Ishikawa (cell line): ENCODE data around the gene NFIX.
A peak's percentile ranks its signal among the peaks of the same experiment; 100 is the strongest.

Experiments used
- CEBPB ChIP-seq: IDR thresholded peaks from 2 replicates; pipeline ENCODE4 v1.6.1; 2012
- CREB1 ChIP-seq: IDR thresholded peaks from 2 replicates; pipeline ENCODE4 v1.6.1; 2012; ENCODE audit warnings: low read depth
- EGR1 ChIP-seq: IDR thresholded peaks from 2 replicates; pipeline ENCODE4 v1.6.1; 2012
- EP300 ChIP-seq: IDR thresholded peaks from 2 replicates; pipeline ENCODE4 v1.6.1; 2012; ENCODE audit warnings: borderline replicate concordance
- FOXM1 ChIP-seq: IDR thresholded peaks from 2 replicates; pipeline ENCODE4 v1.6.1; 2012; ENCODE audit warnings: low read depth, borderline replicate concordance
- NFIC ChIP-seq: IDR thresholded peaks from 2 replicates; pipeline ENCODE4 v1.6.1; 2012
- RAD21 ChIP-seq: IDR thresholded peaks from 2 replicates; pipeline ENCODE4 v1.6.1; 2012; ENCODE audit warnings: low read depth
- TAF1 ChIP-seq: IDR thresholded peaks from 2 replicates; pipeline ENCODE4 v1.6.1; 2012; ENCODE audit warnings: low read depth, mild to moderate bottlenecking
- TCF12 ChIP-seq: IDR thresholded peaks from 2 replicates; pipeline ENCODE4 v1.6.1; 2012; ENCODE audit warnings: low read depth
- TEAD4 ChIP-seq: IDR thresholded peaks from 2 replicates; pipeline ENCODE4 v1.6.1; 2012
- YY1 ChIP-seq: IDR thresholded peaks from 2 replicates; pipeline ENCODE4 v1.6.1; 2012; ENCODE audit warnings: low read depth
- ZBTB7A ChIP-seq: IDR thresholded peaks from 2 replicates; pipeline ENCODE4 v1.6.1; 2012; ENCODE audit warnings: low read depth
- TF ChIP-seq, protein P1 (sequence below): IDR thresholded peaks from 2 replicates; pipeline ENCODE4 v1.6.1; 2012; ENCODE audit warnings: low read depth, mild to moderate bottlenecking
- TF ChIP-seq, protein P2 (sequence below): IDR thresholded peaks from 2 replicates; pipeline ENCODE4 v1.6.1; 2012
- TF ChIP-seq, protein P3 (sequence below): IDR thresholded peaks from 2 replicates; pipeline ENCODE4 v1.6.1; 2012

Gene NFIX

DNA sequence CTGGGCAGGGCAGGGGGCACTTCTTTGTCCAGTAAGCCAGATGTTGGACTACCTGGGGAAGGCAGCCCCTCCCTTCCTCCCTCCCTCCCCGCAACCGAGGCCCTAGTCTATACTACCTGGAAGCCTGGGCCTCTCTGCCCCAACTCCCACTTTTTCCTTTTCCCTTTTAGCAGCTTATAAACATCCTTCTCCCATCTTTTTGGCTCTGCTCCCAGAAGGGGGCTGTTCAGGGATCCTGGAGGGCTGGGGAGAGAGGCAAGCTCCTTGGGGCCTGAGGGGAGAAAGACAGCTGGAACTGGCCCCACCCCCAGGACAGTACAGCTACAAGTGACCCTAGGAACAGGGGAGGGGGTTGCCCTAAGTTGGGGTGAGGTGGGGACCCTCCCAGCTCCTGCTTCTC is 62.5 kb downstream of the NFIX start:
- TF ChIP-seq EGR1 (no peak), TAF1 (no peak), TEAD4 (no peak), RAD21 (no peak), CREB1 (no peak), EP300 (no peak), ZBTB7A (no peak), FOXM1 (no peak), NFIC (no peak), CEBPB (no peak), YY1 (no peak), TCF12 (no peak)
- TF ChIP-seq, protein P1, sequence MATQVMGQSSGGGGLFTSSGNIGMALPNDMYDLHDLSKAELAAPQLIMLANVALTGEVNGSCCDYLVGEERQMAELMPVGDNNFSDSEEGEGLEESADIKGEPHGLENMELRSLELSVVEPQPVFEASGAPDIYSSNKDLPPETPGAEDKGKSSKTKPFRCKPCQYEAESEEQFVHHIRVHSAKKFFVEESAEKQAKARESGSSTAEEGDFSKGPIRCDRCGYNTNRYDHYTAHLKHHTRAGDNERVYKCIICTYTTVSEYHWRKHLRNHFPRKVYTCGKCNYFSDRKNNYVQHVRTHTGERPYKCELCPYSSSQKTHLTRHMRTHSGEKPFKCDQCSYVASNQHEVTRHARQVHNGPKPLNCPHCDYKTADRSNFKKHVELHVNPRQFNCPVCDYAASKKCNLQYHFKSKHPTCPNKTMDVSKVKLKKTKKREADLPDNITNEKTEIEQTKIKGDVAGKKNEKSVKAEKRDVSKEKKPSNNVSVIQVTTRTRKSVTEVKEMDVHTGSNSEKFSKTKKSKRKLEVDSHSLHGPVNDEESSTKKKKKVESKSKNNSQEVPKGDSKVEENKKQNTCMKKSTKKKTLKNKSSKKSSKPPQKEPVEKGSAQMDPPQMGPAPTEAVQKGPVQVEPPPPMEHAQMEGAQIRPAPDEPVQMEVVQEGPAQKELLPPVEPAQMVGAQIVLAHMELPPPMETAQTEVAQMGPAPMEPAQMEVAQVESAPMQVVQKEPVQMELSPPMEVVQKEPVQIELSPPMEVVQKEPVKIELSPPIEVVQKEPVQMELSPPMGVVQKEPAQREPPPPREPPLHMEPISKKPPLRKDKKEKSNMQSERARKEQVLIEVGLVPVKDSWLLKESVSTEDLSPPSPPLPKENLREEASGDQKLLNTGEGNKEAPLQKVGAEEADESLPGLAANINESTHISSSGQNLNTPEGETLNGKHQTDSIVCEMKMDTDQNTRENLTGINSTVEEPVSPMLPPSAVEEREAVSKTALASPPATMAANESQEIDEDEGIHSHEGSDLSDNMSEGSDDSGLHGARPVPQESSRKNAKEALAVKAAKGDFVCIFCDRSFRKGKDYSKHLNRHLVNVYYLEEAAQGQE, result no peak
- TF ChIP-seq, protein P2, sequence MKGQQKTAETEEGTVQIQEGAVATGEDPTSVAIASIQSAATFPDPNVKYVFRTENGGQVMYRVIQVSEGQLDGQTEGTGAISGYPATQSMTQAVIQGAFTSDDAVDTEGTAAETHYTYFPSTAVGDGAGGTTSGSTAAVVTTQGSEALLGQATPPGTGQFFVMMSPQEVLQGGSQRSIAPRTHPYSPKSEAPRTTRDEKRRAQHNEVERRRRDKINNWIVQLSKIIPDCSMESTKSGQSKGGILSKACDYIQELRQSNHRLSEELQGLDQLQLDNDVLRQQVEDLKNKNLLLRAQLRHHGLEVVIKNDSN, result no peak
- TF ChIP-seq, protein P3, sequence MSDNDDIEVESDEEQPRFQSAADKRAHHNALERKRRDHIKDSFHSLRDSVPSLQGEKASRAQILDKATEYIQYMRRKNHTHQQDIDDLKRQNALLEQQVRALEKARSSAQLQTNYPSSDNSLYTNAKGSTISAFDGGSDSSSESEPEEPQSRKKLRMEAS, result no peak

DNA sequence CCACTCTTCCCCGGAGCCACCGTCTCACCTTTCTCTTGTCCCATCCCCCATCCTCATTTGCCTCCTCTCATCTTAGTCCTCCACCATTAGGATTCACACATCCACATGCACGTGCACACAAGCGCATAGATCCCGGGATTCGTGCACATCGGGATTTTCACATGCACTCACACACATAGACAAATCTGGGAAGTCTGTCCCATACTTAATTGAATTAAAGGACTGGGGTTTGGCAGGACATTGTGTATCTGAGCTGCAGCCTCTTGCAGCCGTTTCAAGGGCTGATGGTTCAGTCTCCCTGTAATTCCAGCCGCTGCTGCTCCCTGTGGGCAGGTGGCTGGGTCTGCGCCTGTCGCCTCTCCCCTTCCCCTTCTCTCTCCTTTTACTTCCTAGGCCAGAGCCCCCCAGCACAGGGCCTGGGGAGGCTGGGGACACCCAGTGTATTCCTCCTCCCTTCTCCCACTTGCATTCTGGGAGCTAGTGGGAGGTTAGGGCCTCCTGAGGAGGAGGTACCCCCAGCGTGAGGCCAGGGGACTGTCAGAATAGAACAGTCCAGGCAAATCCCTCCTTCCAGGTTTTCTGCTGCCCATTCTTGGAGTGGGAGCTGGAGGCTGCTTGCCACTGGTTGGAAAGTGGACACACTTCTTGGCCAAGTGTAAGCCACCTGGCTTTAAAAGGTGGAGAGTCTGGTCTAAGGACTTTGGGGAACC is 63.8 kb downstream of the NFIX start:
- TF ChIP-seq EGR1 (no peak), RAD21 (no peak), FOXM1 (no peak), YY1 (no peak), EP300 (no peak), NFIC (no peak), TCF12 (no peak), CEBPB (no peak), ZBTB7A (no peak), TEAD4 (no peak), CREB1 (no peak), TAF1 (no peak)
- TF ChIP-seq, protein P1, result no peak
- TF ChIP-seq, protein P3, result no peak
- TF ChIP-seq, protein P2, result no peak

DNA sequence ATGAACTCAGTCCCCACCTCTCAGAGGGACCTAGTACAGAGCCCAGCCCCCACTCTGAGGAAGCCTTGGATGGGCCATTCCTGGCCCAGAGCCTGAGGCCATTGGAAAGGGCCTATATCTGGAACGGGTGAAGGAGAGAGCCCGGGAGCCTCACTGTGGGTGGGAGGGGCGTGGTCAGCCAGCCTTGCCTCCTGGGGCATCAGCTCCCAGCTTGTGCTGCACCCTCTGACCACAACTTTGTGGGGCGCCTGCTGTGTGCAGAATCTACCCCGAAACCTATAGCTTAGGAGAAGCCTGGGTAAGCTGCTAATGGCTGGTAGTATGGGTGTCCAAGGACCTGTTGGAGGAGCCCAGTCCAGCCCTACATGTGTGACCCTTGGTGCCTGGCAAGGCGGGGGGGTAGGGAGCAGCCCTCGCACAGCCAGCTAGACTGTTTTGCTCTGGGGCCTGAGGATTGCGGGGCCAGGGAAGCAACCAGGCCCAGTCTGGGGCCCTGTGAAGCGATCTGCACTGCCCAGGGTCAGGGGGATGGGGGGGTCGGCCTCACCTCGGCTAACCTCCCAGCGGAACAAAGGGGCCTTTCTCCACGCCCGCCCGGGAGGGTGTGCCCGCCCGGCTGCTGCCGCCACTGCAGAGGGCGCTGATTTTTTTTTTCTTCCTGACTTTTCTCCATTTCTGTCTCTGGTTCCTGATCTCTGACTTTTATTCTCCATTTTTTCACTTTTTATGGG is 65.1 kb downstream of the NFIX start:
- TF ChIP-seq RAD21 (no peak), YY1 (no peak), NFIC (peak; percentile 42; the same call in 1 of the 2 replicates), ZBTB7A (no peak; the same call in 1 of the 2 replicates), TCF12 (no peak; the same call in 1 of the 2 replicates), EP300 (no peak), EGR1 (no peak), CEBPB (no peak), TEAD4 (no peak), TAF1 (0 out of 2 replicates have a peak, but pooled peaks have one; percentile 41), FOXM1 (no peak), CREB1 (no peak)
- TF ChIP-seq, protein P2, result no peak
- TF ChIP-seq, protein P1, result no peak
- TF ChIP-seq, protein P3, result no peak; the same call in 1 of the 2 replicates
